ENCODE data around the gene NAALADL2.

The NAALADL2 gene

DNA sequence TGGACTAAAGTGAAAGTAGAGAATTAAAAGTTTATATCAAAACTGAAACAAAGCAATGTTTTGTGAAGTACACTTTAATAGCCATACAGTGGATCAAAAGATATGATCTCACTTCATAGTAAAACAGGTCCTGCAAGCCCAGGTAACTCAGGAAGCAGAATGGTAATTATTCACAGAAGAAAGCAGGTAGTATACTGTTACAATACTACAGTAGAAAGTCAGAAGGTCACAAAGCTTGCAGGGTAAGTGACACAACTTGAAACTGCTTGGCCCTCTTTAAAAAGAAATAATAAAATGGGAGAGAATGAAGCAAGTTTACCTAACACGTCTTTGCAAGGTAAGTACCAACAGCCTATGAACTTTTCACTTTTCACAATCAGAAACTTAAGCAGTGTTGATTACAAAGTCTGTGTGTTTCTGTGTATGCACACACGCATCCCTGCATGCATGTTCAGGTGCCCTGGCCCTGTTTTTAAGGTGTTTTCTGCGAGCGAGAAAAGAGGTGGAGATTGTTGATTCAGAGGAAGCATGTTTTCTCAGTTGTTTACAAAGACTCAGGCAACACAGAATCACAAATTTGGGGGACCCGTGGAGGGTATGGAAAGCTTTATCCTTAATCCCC lies at the start of gene NAALADL2:
TSS of gene NAALADL2 (plus strand) at position 221 of the 622 bp plus-strand sequence.
- peak; percentile 47 for DNase-seq

DNA sequence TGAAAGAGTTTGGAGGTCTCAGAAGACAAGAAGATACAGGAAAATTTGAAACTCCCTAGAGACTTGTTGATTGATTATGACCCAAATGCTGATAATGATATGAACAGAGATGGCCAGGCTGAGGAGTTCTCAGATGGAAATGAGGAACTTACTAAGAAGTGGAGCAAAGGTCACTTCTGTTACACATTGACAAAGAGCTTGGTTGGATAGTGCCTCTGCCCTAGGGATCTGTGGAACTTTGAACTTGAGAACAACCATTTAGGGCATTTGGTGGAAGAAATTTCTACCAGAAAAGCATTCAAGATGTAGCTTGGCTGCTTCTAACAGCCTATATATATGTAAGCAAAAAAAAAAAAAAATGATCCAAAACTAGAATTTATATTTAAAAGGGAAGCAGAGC lies 48.9 kb upstream of the NAALADL2 start:
- DNase-seq, result no peak

DNA sequence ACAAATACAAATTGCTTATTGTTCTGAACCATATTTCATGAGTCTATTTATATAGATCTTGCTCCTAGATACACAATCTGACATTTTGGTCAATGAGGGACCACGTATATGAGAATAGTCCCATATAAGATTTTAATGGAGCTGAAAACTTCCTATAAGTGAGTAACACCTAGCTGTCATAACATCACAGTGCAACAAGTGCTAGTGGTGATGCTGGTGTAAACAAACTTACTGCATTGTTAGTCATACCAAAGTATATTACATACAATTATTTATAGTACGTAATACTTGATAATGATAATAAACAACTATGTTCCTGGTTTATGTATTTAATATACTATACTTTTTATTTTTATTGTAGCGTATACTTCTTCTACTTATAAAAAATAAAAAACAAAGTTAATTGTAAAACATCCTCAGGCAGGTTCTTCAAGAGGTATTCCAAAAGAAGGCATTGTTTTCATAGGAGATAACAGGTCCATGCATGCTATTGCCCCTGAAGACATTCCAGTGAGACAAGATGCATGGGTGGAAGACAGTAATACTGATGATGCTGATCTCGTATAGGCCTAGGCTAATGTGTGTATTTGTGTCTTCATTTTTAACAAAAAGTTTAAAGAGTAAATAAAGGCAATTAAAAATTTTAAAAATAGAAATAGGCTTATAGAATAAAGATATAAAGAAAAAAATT lies 46.8 kb upstream of the NAALADL2 start:
- DNase-seq, result no peak

DNA sequence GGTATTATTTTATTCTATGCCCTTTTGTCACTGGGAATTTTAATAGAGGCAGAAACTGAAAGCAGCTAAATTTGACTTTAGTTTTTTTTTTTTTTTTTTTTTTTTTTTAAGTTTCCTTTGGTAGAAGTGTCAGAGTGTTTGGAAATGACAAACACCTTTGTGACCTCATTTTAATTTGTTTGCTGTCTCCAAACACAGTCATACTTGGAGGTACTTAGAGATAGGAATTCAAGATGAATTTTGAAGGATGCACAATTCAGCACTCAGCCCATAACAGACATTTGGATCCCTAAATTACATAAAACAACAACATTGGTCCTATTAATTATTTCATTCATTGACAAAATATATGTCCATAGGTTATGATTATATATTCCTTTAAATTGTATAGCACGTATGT lies 43.4 kb upstream of the NAALADL2 start:
- DNase-seq, result no peak

DNA sequence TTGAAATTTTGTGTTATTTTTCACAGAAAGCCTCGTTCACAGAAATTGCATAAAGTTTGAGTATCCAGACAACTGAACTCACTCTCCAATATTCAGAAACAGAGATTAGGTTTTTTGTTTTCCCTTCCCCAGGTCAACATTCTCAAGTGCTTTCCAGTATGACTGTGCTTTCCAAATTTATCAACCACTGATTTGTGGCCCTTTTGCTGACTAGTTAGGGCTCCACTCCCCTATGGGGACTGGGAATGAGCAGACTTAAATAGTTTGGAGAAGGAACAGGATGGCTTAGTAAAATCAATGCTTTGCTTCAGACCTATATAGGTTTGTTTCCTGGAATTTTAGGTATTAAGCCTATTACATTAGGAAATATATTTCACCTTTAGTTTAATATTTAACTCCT lies 38.2 kb upstream of the NAALADL2 start:
- no peak for DNase-seq

DNA sequence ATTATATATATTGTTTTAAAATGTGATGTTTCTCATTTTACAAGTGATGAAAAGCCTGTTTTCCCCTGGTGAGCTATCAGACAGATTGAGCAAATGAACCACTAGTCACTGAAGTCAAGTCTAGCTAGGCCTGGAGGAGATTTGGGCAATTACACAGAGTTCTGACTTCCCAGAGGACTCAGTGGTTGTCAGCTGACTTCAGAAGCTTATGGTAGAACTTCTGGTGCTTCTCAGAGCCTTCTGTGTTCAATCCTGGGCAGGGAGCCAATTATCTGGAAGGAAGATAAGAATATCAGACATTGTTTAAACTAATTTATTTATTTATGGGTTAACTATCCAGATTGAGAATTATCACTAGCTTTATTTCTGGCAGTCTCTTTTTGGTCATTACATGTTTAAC lies 37.7 kb upstream of the NAALADL2 start:
- DNase-seq, result no peak

DNA sequence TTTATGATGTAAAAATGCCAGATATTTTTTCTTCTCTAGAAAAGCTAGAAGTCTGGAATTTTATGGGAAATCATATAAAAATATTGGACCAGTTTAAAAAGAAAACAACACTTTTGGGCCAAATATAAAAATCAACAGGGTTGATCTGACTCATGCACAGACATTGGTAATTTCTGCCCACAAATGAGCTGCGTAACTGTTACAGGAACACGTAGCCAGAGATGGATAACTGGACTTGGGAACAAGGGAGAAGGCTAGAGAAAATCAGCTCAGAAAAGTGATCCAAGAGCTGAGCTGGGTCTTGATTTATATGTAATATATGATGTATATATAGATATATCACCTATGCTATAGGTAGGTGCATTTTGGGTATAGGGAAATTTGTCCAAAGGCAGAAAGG lies 36.8 kb upstream of the NAALADL2 start:
- no peak for DNase-seq

DNA sequence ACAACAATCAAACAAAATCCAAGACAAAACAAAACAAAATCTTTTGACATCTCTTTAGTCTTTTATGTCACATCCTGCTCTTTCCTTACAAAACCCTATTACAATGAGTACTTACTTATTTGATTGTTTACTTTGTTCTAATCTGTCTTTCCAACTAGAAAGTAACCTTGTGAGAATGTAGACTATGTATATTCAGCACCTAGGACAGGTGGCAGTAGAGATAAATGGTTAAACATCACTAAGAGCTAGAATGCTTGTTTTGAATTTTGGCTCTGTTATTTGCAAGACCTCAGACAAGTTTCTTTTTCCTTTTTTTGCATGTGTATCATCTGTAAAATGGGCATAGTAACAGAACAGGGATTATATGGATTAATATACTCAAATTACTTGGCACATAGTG lies 33.1 kb upstream of the NAALADL2 start:
- no peak for DNase-seq

DNA sequence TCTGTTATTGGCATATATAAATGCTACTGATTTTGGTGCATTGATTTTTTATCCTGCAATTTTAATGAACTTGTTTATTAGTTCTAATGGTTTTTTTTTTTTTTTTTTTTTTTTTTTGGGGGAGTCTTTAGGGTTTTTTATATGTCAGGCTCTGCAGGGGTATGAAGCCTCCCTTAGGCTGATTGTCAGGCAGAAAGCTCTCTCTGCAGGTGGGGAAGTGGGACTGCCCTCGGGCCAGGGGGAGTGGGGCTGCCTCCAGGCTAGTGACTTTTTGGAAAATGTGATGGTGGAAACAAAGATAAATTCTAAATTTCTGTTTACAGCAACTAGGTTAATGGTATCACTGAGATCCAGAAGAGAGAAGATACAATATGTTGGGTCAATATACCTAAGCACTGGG lies 14.4 kb upstream of the NAALADL2 start:
- no peak for DNase-seq

DNA sequence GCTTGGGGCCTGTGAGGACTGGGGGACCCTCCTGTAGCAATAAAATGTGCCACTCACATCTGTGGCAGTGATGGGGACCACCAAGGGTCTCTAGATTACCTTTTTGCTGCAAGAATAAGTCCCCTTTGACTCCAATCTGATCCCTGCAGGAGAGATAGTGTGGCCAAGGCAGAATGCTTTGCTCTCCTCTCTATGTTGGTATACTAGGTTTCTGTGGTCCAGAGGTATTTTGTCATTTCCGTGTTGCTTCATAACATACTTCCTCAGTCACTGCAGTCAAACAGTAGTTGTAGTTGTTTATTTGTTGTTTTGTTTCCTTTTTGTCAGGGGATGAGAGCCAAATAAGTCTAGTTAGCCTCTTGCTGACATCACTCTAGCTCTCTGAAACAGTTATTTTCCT lies 13.1 kb upstream of the NAALADL2 start:
- no peak for DNase-seq

DNA sequence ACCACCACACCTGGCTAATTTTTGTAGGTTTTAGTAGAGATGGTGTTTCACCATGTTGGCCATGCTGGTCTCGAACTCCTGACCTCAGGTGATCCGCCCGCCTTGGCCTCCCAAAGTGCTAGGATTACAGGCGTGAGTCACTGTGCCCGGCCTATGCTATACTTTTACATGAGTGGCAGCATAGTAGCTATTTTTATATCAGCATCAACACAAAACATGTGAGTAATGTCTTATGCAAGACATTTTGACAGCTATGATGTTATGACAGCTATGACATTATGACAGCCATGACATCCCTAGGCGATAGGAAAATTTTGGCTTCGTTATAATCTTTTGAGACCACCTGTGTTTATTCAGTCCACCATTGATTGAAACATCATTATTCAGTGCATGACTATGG lies 4.1 kb upstream of the NAALADL2 start:
- DNase-seq, result no peak

DNA sequence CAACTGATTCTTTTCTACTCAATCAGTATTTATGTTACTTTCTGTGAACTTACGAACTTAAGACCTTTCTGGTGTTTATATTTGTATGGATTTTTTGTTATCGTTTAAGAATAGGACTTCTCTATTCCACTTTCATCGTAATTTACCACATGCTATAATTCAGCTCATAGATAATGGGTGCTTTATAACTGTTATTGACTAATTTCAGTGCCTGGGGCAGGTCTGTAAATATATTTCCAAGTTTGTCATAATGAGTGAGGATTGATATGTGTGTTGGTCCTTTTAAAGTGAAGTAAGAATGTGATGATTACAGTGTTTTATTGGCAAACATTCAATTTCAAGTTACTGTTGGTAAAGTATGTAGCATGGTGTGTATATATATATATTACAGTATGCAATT lies 1.8 kb upstream of the NAALADL2 start:
- DNase-seq, result no peak

DNA sequence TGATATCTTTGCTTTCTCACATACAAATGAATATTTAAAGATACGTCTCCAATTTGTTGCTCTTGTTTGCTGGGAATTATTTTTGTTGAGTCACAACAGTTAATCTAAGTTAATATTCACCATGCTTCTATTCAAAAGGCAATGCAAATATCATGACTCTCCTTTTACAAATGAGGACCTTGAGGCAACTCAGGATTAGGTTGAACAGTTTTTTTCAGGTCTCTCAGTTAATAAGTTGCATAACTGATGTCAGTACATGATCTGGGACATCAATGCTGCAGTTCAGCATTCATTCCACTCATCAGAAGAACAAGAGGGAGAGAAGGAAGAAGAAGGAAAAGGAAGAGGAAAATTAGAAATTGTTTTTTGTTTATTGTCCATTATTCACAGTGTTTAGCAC lies 781 bp upstream of the NAALADL2 start:
- DNase-seq, result no peak

DNA sequence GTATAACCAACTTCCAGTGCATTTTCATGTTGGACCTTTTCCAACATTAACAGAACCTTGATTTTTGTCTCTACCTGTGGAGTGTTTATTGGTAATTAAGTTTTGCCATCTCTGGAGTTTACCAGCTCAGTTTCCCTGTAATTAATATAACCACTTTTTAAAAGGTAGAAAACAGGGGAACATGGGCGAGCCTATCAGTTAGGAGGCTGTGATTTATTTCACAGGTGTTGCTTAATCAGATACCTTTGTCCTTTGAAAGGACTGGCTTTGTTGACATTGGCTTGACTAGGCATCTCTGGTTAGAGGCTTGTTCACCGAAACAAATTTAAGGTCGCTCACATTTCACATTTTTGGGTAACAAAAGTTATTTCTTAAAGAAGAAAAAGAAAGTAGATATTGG lies 622 bp downstream of the NAALADL2 start:
- no peak for DNase-seq

DNA sequence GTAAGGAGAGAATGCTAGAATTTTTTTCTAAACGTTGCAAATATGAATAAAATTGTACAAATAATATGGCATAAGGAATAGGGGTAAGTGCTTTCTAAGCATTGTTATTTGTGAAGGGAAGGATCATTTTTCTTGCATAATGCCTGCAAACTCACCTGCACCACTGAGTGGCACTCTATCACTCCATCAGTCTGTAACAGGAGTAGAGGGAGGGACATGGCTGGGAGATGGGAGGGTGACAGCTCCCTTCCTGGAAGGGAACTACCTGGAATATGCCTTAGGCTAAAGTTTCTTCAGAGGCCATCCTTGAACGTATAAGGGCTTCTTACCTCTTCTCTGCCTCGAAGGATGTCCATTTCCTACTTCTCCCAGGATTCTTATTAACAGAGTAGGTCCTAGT lies 3.0 kb downstream of the NAALADL2 start:
- peak; percentile 62 for DNase-seq

DNA sequence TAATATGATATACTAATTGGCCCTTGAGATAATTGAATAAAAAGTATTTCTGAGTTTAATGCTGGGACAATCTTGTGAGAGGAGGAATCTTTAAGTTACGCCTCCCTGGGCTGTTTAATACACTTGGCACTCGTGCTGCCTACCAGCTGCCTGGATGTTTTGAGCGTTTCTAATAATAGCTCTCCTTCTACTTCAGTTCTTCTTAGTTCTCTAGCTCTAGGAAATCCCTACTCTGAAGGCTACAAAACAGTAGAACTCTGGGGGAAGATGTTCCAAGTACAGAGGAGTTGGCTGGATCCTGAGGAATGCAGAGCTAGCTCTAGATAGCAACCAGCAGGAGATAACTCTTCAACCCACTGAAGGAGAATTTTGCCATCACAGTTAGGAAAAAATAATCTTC lies 3.5 kb downstream of the NAALADL2 start:
- DNase-seq, result no peak

DNA sequence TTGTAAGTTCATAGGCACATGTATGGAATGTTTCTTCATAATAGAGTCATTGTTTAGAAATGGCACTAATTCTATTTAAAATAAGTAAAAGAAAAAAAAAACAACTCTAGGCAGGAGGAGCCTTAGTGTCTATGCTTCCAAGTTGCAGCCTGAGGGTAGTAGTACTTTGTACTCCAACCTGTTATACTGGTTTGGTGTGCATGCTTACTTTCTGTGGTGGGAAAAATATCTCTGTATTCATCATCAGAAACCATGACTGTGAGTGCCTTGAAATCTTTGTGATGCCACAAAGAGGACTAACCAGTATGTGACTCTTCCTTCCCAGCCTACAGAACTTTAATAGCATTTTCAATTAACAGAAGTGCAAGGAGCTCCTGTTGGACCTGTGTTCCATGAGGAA lies 4.4 kb downstream of the NAALADL2 start:
- DNase-seq, result no peak

DNA sequence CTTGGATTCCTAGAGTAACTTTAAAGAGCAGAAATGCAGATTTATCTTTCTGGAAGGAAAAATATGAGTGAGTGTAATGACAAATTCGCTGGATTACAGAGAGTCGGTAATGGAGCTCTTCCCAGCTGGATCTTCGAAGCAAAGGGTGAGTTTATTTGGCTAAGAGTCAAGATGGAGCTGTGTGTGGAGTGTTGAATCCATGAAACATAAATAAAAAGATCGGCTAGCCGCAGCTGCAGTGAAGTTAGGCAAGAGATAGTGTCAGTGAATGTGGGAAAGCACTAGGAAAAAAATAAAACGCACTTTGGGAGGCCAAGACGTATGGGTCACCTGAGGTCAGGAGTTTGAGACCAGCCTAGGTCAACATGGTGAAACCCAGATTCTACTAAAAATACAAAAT lies 10.3 kb downstream of the NAALADL2 start:
- no peak for DNase-seq

DNA sequence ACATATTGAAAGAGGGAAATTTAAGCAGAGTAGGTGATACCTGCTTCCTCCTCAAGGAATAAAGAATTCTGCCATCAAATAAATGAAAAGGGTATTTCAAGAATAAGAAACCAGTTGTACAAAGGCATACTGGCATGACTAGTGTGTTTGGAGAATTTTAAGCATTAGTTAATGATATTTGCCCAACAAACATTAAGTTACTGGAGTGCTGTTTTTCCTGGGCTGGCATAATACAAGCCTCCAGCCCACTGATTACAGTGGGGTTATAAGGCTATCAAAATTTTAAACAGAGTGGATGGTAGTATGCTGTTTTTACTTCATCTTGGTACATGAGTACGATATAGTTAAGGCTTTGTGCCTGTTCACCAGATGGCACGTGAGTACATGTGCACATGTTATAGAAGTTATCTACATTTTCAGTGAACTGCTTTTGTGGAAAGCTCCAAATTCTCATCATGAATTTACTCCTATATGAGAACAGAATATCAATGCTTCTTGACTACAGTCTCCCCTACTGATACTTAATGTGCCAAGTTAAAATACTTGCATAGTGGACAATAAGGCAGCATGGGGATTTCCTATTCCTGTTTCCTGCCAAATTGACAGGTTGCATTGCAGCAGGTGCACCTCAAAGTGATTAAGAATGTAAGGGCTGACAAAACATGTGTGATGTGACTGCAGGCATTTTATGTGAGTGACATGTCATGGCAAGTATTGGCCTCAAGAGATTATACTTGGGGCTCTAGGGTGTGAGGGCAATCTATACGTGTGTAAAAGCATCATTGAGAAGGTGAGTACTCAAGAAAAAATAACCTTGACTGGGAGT lies 14.9 kb downstream of the NAALADL2 start:
- DNase-seq, result no peak

DNA sequence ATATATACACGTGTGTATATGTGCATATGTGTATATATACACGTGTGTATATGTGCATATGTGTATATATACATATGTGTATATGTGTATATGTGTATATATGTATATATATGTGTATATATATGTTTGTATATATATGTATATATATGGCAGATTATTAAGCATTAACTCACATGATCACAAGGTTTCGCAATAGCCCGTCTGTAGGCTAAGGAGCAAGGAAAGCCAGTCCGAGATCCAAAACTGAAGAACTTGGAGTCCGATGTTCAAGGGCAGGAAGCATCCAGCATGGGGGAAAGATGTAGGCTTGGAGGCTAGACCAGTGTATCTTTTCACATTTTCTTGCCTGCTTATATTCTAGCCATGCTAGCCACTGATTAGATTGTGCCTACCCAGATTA lies 23.7 kb downstream of the NAALADL2 start:
- no peak for DNase-seq

DNA sequence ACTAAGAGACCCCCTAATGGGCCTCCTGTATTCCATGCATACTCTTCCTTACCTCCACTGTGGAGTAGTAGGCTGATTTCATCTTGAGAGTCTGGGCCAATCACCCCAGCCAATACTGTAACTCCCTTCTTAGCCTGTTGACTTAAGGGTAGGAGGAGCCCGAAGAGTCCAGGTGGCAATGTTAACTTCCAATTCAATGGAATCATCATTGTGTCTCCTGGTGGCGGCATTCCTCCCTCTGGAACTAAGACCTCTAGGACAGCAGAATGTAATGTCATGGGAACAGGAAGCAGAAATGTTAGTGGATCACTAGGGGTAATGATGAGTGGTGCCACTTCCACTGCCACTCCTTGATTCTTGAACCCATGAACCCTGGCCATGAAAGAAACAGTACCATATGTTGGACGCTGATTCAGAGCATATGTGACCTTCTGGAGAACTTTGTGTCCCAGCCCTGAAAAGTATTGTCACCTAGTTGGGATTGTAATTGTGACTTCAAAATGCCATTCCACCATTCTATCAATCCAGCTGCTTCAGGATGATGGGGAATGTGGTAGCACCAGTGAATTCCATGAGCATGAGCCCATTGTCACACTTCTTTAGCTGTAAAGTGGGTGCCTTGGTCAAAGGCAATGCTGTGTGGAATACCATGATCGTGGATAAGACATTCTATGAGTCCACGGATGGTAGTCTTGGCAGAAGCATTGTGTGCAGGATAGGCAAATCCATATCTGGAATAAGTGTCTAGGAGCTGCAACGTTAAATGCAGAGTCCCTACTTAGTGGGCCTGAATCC lies 24.9 kb downstream of the NAALADL2 start:
- DNase-seq, result no peak

DNA sequence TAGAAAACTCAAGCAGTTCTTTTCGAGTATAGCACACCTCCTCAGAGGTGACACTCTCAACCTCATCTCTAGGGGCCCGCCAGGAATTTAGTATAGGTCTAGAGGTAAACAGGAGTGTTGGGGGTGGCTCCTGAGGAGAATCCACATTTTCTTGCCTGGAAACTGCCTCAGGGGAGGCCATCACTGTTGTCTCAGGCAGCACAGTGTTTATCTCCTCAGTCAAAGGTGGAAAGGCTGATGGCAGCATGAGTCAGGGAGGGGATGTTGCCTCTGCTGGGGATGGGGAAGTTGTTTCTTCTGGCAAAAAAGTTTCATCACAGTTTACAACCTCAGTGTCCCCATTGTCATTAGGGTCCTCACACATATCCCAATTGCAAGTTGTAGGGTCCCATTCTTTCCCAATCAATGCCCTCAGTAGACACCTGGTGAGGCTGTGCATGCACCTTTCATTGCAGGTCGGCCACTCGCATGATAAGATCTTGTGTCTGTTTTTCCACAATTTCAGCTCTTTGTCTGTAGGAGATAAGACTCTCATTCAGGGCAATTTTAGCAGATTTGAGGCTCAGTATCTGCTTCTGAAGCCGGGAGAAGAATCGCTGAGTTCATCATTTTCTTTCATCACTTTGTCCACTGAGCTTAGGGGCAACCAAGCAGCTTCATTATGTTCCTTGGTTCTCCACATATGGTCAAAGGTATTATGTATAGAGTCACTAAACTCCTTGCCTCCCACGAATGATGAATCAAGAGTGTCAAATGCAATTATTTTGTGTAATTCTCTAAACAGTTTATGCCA lies 25.8 kb downstream of the NAALADL2 start:
- no peak for DNase-seq
